Trophoblast cell (in vitro differentiated cells and primary cell): Measurements from ENCODE around the gene BRD7.
A peak's percentile ranks its signal among the peaks of the same experiment; 100 is the strongest.

ENCODE experiments used
- DNase-seq, 2 donors: peaks; one replicate each; pipeline ENCODE4 v3.0.0-alpha.2; 2016
- H2AFZ ChIP-seq: 2 replicates; pipeline ENCODE4 v1.6.1; 2013; ENCODE audit warnings: low read length, moderate library complexity, mild to moderate bottlenecking; ENCODE audit not compliant: insufficient read depth, poor library complexity
- H2AK5ac ChIP-seq: 2 replicates; pipeline ENCODE4 v1.6.1; 2013; ENCODE audit warnings: mild to moderate bottlenecking, low read length
- H2BK120ac ChIP-seq: 2 replicates; pipeline ENCODE4 v1.6.1; 2013; ENCODE audit warnings: low read length, mild to moderate bottlenecking, moderate library complexity; ENCODE audit not compliant: insufficient read depth, poor library complexity
- H2BK12ac ChIP-seq: 2 replicates; pipeline ENCODE4 v1.6.1; 2013; ENCODE audit warnings: mild to moderate bottlenecking, low read length, moderate library complexity
- H2BK5ac ChIP-seq: 2 replicates; pipeline ENCODE4 v1.6.1; 2013; ENCODE audit warnings: low read length, low read depth, moderate library complexity, mild to moderate bottlenecking; ENCODE audit not compliant: poor library complexity
- H3K14ac ChIP-seq: 2 replicates; pipeline ENCODE4 v1.6.1; 2013; ENCODE audit warnings: mild to moderate bottlenecking, low read length
- H3K18ac ChIP-seq: 2 replicates; pipeline ENCODE4 v1.6.1; 2013; ENCODE audit warnings: mild to moderate bottlenecking, low read length
- H3K23ac ChIP-seq: 2 replicates; pipeline ENCODE4 v1.6.1; 2013; ENCODE audit warnings: low read length
- H3K27ac ChIP-seq: 2 replicates; pipeline ENCODE4 v1.5.1; 2013; ENCODE audit warnings: low read depth, mild to moderate bottlenecking, inconsistent platforms, low read length, moderate library complexity
- H3K27me3 ChIP-seq: 2 replicates; pipeline ENCODE4 v1.6.1; 2013; ENCODE audit warnings: inconsistent platforms, mild to moderate bottlenecking, low read length, moderate library complexity; ENCODE audit not compliant: insufficient read depth
- H3K36me3 ChIP-seq, 2 experiments: 1 replicate in 1 of 2; 2 replicates in 1 of 2; pipeline ENCODE4 v1.6.1; 2013; ENCODE audit warnings: low read length in 2 of 2, mild to moderate bottlenecking in 2 of 2, moderate library complexity in 1 of 2; ENCODE audit not compliant: insufficient read depth in 2 of 2, control insufficient read depth in 1 of 2
- H3K4ac ChIP-seq: 2 replicates; pipeline ENCODE4 v1.6.1; 2013; ENCODE audit warnings: low read depth, mild to moderate bottlenecking, low read length, moderate library complexity
- H3K4me1 ChIP-seq, 2 experiments: 1 replicate in 1 of 2; 2 replicates in 1 of 2; pipeline ENCODE4 v1.6.1; 2013; ENCODE audit warnings: low read length in 2 of 2, mild to moderate bottlenecking in 2 of 2, moderate library complexity in 1 of 2; ENCODE audit not compliant: insufficient read depth in 2 of 2, control insufficient read depth in 1 of 2
- H3K4me2 ChIP-seq: 2 replicates; pipeline ENCODE4 v1.6.1; 2013; ENCODE audit warnings: inconsistent platforms, mild to moderate bottlenecking, low read length, moderate library complexity
- H3K4me3 ChIP-seq: 2 replicates; pipeline ENCODE4 v1.5.1; 2013; ENCODE audit warnings: mild to moderate bottlenecking, low read depth, low read length, inconsistent platforms
- H3K79me1 ChIP-seq: one replicate; pipeline ENCODE4 v1.6.1; 2013; ENCODE audit warnings: low read length
- H3K79me2 ChIP-seq: 2 replicates; pipeline ENCODE4 v1.6.1; 2013; ENCODE audit warnings: low read length, mild to moderate bottlenecking; ENCODE audit not compliant: control insufficient read depth, insufficient read depth, poor library complexity
- H3K9ac ChIP-seq: 2 replicates; pipeline ENCODE4 v1.6.1; 2013; ENCODE audit warnings: mild to moderate bottlenecking, low read length
- H3K9me3 ChIP-seq: 2 replicates; pipeline ENCODE4 v1.6.1; 2013; ENCODE audit warnings: low read depth, mild to moderate bottlenecking, control low read depth, inconsistent platforms, low read length; ENCODE audit not compliant: insufficient read depth
- H4K12ac ChIP-seq: 2 replicates; pipeline ENCODE4 v1.6.1; 2013; ENCODE audit warnings: low read depth, mild to moderate bottlenecking, low read length, moderate library complexity
- H4K8ac ChIP-seq: 2 replicates; pipeline ENCODE4 v1.6.1; 2013; ENCODE audit warnings: low read depth, mild to moderate bottlenecking, low read length, moderate library complexity
- H4K91ac ChIP-seq: one replicate; pipeline ENCODE4 v1.6.1; 2013; ENCODE audit warnings: low read depth, mild to moderate bottlenecking, low read length, moderate library complexity
- WGBS: extraction: QIAGEN DNeasy Blood & Tissue Kit; methylation state at CpG from one replicate; pipeline ENCODE4 v1.1.7; 2013; ENCODE audit warnings: missing lambda C conversion rate; ENCODE audit not compliant: insufficient read length, insufficient coverage; ENCODE audit errors: extremely low coverage; 5-methylcytosine and 5-hydroxymethylcytosine counted together

Gene BRD7

GRCh38 chr16:50309527-50310307 lies 59.1 kb downstream of the BRD7 start:
- peaks cover 1% of the 10 kb centered on the region for H3K9me3 ChIP-seq
- peaks cover 20 to 31% of the 10 kb centered on the region in 2 experiments for H3K4me1 ChIP-seq
- H2BK120ac ChIP-seq, result peak overlapping the region; percentile 21
- no peak overlapping the region for H4K8ac ChIP-seq
- H2BK5ac ChIP-seq, result peak overlapping the region; percentile 66
- H2AK5ac ChIP-seq, result peak overlapping the region; percentile 17
- no peak overlapping the region for H3K4me2 ChIP-seq
- H3K23ac ChIP-seq, result no peak overlapping the region
- no peak for DNase-seq
- H2AFZ ChIP-seq, result no peak overlapping the region
- no peak overlapping the region for H4K12ac ChIP-seq
- H3K4me3 ChIP-seq, result no peak overlapping the region
- H3K79me1 ChIP-seq, result peaks cover 22% of the 10 kb centered on the region
- H3K4ac ChIP-seq, result no peak overlapping the region
- no peaks in the 10 kb centered on the region for H3K79me2 ChIP-seq
- no peak overlapping the region for H3K9ac ChIP-seq
- H4K91ac ChIP-seq, result peak overlapping the region; percentile 51
- peak overlapping the region; percentile 31 for H3K18ac ChIP-seq
- H3K36me3 ChIP-seq, result peaks cover 12 to 16% of the 10 kb centered on the region in 2 experiments
- peak overlapping the region; percentile 33 for H2BK12ac ChIP-seq
- no CpG with 5 or more reads among the region's 15 CpGs for WGBS
- H3K14ac ChIP-seq, result peak overlapping the region; percentile 17
- no peaks in the 10 kb centered on the region for H3K27me3 ChIP-seq
- H3K27ac ChIP-seq, result no peak overlapping the region

- Histone ChIP-seq H3K79me1 (peaks cover 19% of the 10 kb centered on the region), H2AFZ (no peak overlapping the region), H3K18ac (no peak overlapping the region), H2BK12ac (peak overlapping the region; percentile 33), H3K27me3 (no peaks in the 10 kb centered on the region), H4K12ac (no peak overlapping the region), H2BK5ac (peak overlapping the region; percentile 8), H3K14ac (no peak overlapping the region), H2BK120ac (peak overlapping the region; percentile 21), H3K4ac (no peak overlapping the region), H2AK5ac (peak overlapping the region; percentile 15), H3K4me1 (peaks cover 17 to 27% of the 10 kb centered on the region in 2 experiments), H3K9me3 (peaks cover 3% of the 10 kb centered on the region), H3K4me2 (no peak overlapping the region), H3K9ac (no peak overlapping the region), H4K8ac (no peak overlapping the region), H3K79me2 (no peaks in the 10 kb centered on the region), H3K36me3 (peaks cover 9 to 13% of the 10 kb centered on the region in 2 experiments), H3K4me3 (no peak overlapping the region), H3K27ac (no peak overlapping the region), H3K23ac (no peak overlapping the region), H4K91ac (peak overlapping the region; percentile 51)
- WGBS, result no CpG with 5 or more reads among the region's 11 CpGs
- no peak for DNase-seq
These were observed 59.6 kb downstream of the BRD7 start for GRCh38 chr16:50309156-50309526.

GRCh38 chr16:50308237-50308965 lies 60.4 kb downstream of the BRD7 start:
- Histone ChIP-seq H3K4me2 (no peak overlapping the region), H3K18ac (no peak overlapping the region), H2BK120ac (no peak overlapping the region), H3K9me3 (peaks cover 3% of the 10 kb centered on the region), H3K4ac (no peak overlapping the region), H3K14ac (no peak overlapping the region), H2AFZ (no peak overlapping the region), H4K12ac (no peak overlapping the region), H4K8ac (no peak overlapping the region), H3K9ac (no peak overlapping the region), H3K4me1 (peaks cover 11 to 21% of the 10 kb centered on the region in 2 experiments), H4K91ac (peak overlapping the region; percentile 37), H2BK12ac (peak overlapping the region; percentile 5), H3K79me2 (no peaks in the 10 kb centered on the region), H2BK5ac (no peak overlapping the region), H3K4me3 (no peak overlapping the region), H3K27ac (no peak overlapping the region), H3K27me3 (no peaks in the 10 kb centered on the region), H3K36me3 (peaks cover 4 to 11% of the 10 kb centered on the region in 2 experiments), H3K79me1 (peaks cover 15% of the 10 kb centered on the region), H3K23ac (no peak overlapping the region), H2AK5ac (no peak overlapping the region)
- no CpG with 5 or more reads among the region's 18 CpGs for WGBS
- DNase-seq, result no peak

GRCh38 chr16:50306287-50306686 lies 62.5 kb downstream of the BRD7 start:
- no peak for DNase-seq
- WGBS, result no CpG with 5 or more reads among the region's 9 CpGs
- H2BK5ac ChIP-seq, result no peak overlapping the region

More at GRCh38 chr16:50306287-50306686, 62.5 kb downstream of the BRD7 start:
- Histone ChIP-seq H4K8ac (no peak overlapping the region), H4K91ac (no peak overlapping the region), H3K9me3 (peaks cover 3% of the 10 kb centered on the region), H4K12ac (no peak overlapping the region), H3K23ac (no peak overlapping the region), H3K27me3 (no peaks in the 10 kb centered on the region), H3K9ac (no peak overlapping the region), H2BK120ac (no peak overlapping the region), H2BK12ac (no peak overlapping the region), H3K14ac (no peak overlapping the region), H3K4me1 (peaks cover 25 to 26% of the 10 kb centered on the region in 2 experiments), H3K4ac (no peak overlapping the region), H2AFZ (no peak overlapping the region), H3K4me2 (no peak overlapping the region), H3K4me3 (no peak overlapping the region), H2AK5ac (no peak overlapping the region), H3K79me1 (peaks cover 13% of the 10 kb centered on the region), H3K36me3 (no peaks in the 10 kb centered on the region), H3K79me2 (no peaks in the 10 kb centered on the region), H3K18ac (no peak overlapping the region), H3K27ac (no peak overlapping the region)
